ENCODE measurements around the gene CADM1. TPM values are rescaled to one million over a fixed set of nuclear protein-coding genes. Genes with fewer than 3 reads are reported as not detected.
A peak's percentile ranks its signal among the peaks of the same experiment; 100 is the strongest.

Gene CADM1
- total and polyA plus RNA-seq, 8 donors, result 6.3 to 38.8 (median 24.5) TPM

DNA sequence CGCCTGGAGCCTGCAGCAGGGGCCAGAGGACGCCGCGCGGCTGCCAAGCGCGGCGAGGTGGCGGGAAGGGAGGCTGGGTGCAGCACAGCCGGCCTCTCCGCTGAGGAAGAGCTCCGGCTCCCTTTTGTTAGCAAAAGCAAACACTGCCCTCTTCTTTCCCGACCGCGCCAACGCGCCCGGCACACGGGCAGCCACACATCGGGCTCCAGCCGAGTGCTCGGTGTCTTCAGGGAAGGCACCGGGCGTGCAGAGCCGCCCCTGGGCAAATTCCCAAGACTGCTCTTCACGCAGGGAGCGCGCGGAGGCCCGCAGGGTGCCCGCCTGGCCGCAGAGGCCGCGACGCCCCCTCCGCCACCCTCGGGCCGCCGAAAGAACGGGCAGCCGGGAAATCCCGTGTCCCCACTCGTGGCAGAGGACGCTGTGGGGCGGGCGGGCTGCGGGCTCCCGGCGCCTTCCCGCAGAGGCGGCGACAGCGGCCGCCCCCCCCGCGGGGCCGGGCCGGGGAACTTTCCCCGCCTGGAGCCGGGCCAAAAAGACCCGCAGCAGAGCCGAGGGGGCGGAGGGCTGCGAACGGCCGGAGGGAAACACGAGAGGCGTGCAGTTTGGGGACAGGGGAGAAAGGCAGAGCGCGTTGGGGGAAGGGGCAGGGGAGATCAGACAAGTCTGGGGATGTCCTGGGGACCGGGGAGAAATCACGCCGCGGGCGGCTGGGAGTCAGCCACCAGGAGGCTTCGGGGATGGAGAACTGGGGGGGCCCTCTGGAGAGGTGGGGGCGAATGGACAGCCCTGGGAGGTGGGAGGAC, 931 bp downstream of the CADM1 start:
- H3K27ac ChIP-seq, result peak overlapping the region in 3 of 4 donors; percentile 39 to 82 (median 78)
- intact Hi-C loops (cut with DNase I), result loop anchor here in 1 of 3 donors (10.0 kb wide), 1 partner anchor 168 kb away; no protein-coding TSS in a partner anchor
- peaks cover 0 to 27% (median 2%) of the 10 kb centered on the region in 4 donors for H3K27me3 ChIP-seq

GRCh38 chr11:115502636-115503082, 1.6 kb downstream of the CADM1 start:
- H3K9me3 ChIP-seq, result no peaks in the 10 kb centered on the region
- peaks cover 0 to 13% (median 6%) of the 10 kb centered on the region in 3 donors for H3K4me1 ChIP-seq
- DNase-seq (peak in 3 of 6 donors; percentile 20 to 38 (median 25)), ATAC-seq (no peak), FAIRE-seq (no peak)
- intact Hi-C loops (cut with DNase I), result loop anchor here in 1 of 3 donors (10.0 kb wide), 1 partner anchor 168 kb away; no protein-coding TSS in a partner anchor
- H3K27ac ChIP-seq, result peak overlapping the region in 2 of 4 donors; percentile 63 to 78
- peak overlapping the region; percentile 40 to 70 (median 52) for H3K4me3 ChIP-seq
- WGBS, 2 donors, result 0 to 1% methylated on average over 29 to 30 of the region's 30 CpGs
- no peaks in the 10 kb centered on the region for H3K36me3 ChIP-seq
- TF ChIP-seq, protein P1, sequence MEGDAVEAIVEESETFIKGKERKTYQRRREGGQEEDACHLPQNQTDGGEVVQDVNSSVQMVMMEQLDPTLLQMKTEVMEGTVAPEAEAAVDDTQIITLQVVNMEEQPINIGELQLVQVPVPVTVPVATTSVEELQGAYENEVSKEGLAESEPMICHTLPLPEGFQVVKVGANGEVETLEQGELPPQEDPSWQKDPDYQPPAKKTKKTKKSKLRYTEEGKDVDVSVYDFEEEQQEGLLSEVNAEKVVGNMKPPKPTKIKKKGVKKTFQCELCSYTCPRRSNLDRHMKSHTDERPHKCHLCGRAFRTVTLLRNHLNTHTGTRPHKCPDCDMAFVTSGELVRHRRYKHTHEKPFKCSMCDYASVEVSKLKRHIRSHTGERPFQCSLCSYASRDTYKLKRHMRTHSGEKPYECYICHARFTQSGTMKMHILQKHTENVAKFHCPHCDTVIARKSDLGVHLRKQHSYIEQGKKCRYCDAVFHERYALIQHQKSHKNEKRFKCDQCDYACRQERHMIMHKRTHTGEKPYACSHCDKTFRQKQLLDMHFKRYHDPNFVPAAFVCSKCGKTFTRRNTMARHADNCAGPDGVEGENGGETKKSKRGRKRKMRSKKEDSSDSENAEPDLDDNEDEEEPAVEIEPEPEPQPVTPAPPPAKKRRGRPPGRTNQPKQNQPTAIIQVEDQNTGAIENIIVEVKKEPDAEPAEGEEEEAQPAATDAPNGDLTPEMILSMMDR (IDR thresholded peaks at IDR 0.05), result no peak
- H3K27me3 ChIP-seq, result peaks cover 0 to 33% (median 2%) of the 10 kb centered on the region in 4 donors

More for the DNA sequence above, 931 bp downstream of the CADM1 start:
- FAIRE-seq (no peak), DNase-seq (peak; percentile 47 to 87 (median 64)), ATAC-seq (peak; percentile 36 to 56 (median 49))
- 0 to 1% methylated on average over 73 to 77 of the region's 77 CpGs for WGBS, 2 donors
- Histone ChIP-seq H3K4me1 (peaks cover 0 to 13% (median 6%) of the 10 kb centered on the region in 3 donors), H3K4me3 (peak overlapping the region; percentile 40 to 70 (median 52)), H3K36me3 (no peaks in the 10 kb centered on the region), H3K9me3 (no peaks in the 10 kb centered on the region)
- TF ChIP-seq, protein P1 (IDR thresholded peaks at IDR 0.05), result no peak

GRCh38 chr11:115501893-115502589, 2.2 kb downstream of the CADM1 start:
- ATAC-seq, result no peak
- TF ChIP-seq, protein P1 (IDR thresholded peaks at IDR 0.05), result no peak
- 15 to 18% methylated on average over 22 of the region's 22 CpGs for WGBS, 2 donors
- H3K4me1 ChIP-seq, result peaks cover 0 to 13% (median 6%) of the 10 kb centered on the region in 3 donors
- intact Hi-C loops (cut with DNase I), result loop anchor here in 1 of 3 donors (10.0 kb wide), 1 partner anchor 167 kb away; no protein-coding TSS in a partner anchor
- no peak overlapping the region for H3K27ac ChIP-seq
- H3K4me3 ChIP-seq, result peak overlapping the region in 3 of 4 donors; percentile 46 to 70 (median 57)
- DNase-seq, result no peak
- FAIRE-seq, result no peak
- H3K9me3 ChIP-seq, result no peaks in the 10 kb centered on the region
- no peaks in the 10 kb centered on the region for H3K36me3 ChIP-seq
- peaks cover 0 to 33% (median 2%) of the 10 kb centered on the region in 4 donors for H3K27me3 ChIP-seq

GRCh38 chr11:115501502-115501892, 2.7 kb downstream of the CADM1 start:
- Histone ChIP-seq H3K4me3 (peak overlapping the region in 1 of 4 donors; percentile 70), H3K9me3 (no peaks in the 10 kb centered on the region), H3K27me3 (peaks cover 0 to 33% (median 2%) of the 10 kb centered on the region in 4 donors), H3K36me3 (no peaks in the 10 kb centered on the region), H3K4me1 (peaks cover 0 to 13% (median 6%) of the 10 kb centered on the region in 3 donors), H3K27ac (no peak overlapping the region)
- TF ChIP-seq, protein P1 (IDR thresholded peaks at IDR 0.05), result no peak
- DNase-seq (no peak), FAIRE-seq (no peak), ATAC-seq (no peak)
- intact Hi-C loops (cut with DNase I), result loop anchor here in 1 of 3 donors (10.0 kb wide), 1 partner anchor 167 kb away; no protein-coding TSS in a partner anchor
- 51 to 58% methylated on average over 8 of the region's 8 CpGs for WGBS, 2 donors
